CD4-positive, alpha-beta memory T cell (primary cell): ENCODE measurements around the gene BPIFA2. TPM values are rescaled to one million over a fixed set of nuclear protein-coding genes. Genes with fewer than 3 reads are reported as not detected.
"Not testable (repeated sequence)": the region's sequence is repeated elsewhere in the genome, so short reads cannot be mapped to it uniquely, and the experiment has no call there.

Experiments
- CTCF ChIA-PET: fragments of 350-600 bp; sonication (Branson Sonifier 250); formaldehyde crosslinking; loops from one replicate; lab custom pipeline; 2021; ENCODE audit warnings: inconsistent platforms; ENCODE audit not compliant: partially characterized antibody; lab: Charles Lee
- POLR2A ChIA-PET: fragments of 350-600 bp; sonication (Branson Sonifier 250); formaldehyde crosslinking; loops from one replicate; lab custom pipeline; 2021; ENCODE audit not compliant: partially characterized antibody; lab: Charles Lee
- DNase-seq, 5 donors: peaks; one replicate each; pipeline versions ENCODE4 v3.0.0 to v3.0.0-alpha.2; 2020 to 2022; ENCODE audit warnings: mixed read lengths in 1 of 5
- H3K27ac ChIP-seq: one replicate; pipeline ENCODE4 v1.7.0; 2013; ENCODE audit warnings: low read depth, low read length
- H3K27me3 ChIP-seq: 2 replicates; pipeline ENCODE4 v1.7.0; 2013; ENCODE audit warnings: mild to moderate bottlenecking, low read length, moderate library complexity; ENCODE audit not compliant: insufficient read depth
- H3K36me3 ChIP-seq: 2 replicates; pipeline ENCODE4 v1.7.0; 2013; ENCODE audit warnings: mild to moderate bottlenecking, low read length, moderate library complexity; ENCODE audit not compliant: insufficient read depth
- H3K4me1 ChIP-seq: 2 replicates; pipeline ENCODE4 v1.7.0; 2013; ENCODE audit warnings: mild to moderate bottlenecking, low read length, moderate library complexity; ENCODE audit not compliant: insufficient read depth
- H3K4me3 ChIP-seq, 2 donors: one replicate each; pipeline ENCODE4 v1.7.0; 2013; ENCODE audit warnings: low read length in 2 of 2, mild to moderate bottlenecking in 1 of 2
- H3K9me3 ChIP-seq, 2 donors: one replicate each; pipeline ENCODE4 v1.7.0; 2013; ENCODE audit warnings: low read length in 2 of 2, control low read depth in 1 of 2; ENCODE audit not compliant: control insufficient read depth in 1 of 2
- H3K27ac Mint-ChIP-seq, 7 donors: one replicate each; pipeline ENCODE4 v1.8.0; 2020 to 2021; ENCODE audit warnings: mixed read lengths in 7 of 7, mild to moderate bottlenecking in 6 of 7, inconsistent platforms in 3 of 7, moderate library complexity in 3 of 7
- H3K27me3 Mint-ChIP-seq, 2 donors: one replicate each; pipeline ENCODE4 v1.8.0; 2020 to 2021; ENCODE audit warnings: mixed read lengths in 2 of 2
- H3K36me3 Mint-ChIP-seq, 2 donors: one replicate each; pipeline ENCODE4 v1.8.0; 2020 to 2021; ENCODE audit warnings: mixed read lengths in 2 of 2, inconsistent platforms in 1 of 2, mild to moderate bottlenecking in 1 of 2
- H3K4me1 Mint-ChIP-seq, 4 donors: one replicate each; pipeline ENCODE4 v1.8.0; 2020 to 2021; ENCODE audit warnings: mixed read lengths in 4 of 4, mild to moderate bottlenecking in 1 of 4
- H3K4me3 Mint-ChIP-seq, 8 donors: one replicate each; pipeline ENCODE4 v1.8.0; 2020 to 2021; ENCODE audit warnings: mixed read lengths in 8 of 8, mild to moderate bottlenecking in 7 of 8, moderate library complexity in 6 of 8, inconsistent platforms in 3 of 8
- H3K9me3 Mint-ChIP-seq, 8 donors: one replicate each; pipeline ENCODE4 v1.8.0; 2020 to 2021; ENCODE audit warnings: mixed read lengths in 8 of 8, mild to moderate bottlenecking in 5 of 8, inconsistent platforms in 3 of 8, moderate library complexity in 1 of 8
- intact Hi-C: fragments of 100-400 bp; cut with micrococcal nuclease; formaldehyde crosslinking; loops from one replicate; pipeline ENCODE4 v1.15.1; 2023
- polyA plus RNA-seq, 2 donors: library from polyadenylated mRNA; unstranded; fragments of 300-500 nt; fragmentation: Illumina TruSeq; gene quantifications; one replicate each; pipeline ENCODE4 v1.2.3, GENCODE V29; 2021
- total RNA-seq, 2 experiments: library from RNA; stranded (reverse); gene quantifications; one replicate each; pipeline ENCODE4 v1.2.3, GENCODE V29; 2021

Gene BPIFA2
- total and polyA plus RNA-seq, 4 experiments from 2014 or later: not detected

- Mint-ChIP-seq H3K27ac (no peak overlapping the region), H3K27me3 (peaks cover 0 to 7% of the 10 kb centered on the region in 2 donors)
- CTCF ChIA-PET: no interaction called here
Measured at GRCh38 chr20:33183312-33183711, 15.4 kb downstream of the BPIFA2 start.

DNA sequence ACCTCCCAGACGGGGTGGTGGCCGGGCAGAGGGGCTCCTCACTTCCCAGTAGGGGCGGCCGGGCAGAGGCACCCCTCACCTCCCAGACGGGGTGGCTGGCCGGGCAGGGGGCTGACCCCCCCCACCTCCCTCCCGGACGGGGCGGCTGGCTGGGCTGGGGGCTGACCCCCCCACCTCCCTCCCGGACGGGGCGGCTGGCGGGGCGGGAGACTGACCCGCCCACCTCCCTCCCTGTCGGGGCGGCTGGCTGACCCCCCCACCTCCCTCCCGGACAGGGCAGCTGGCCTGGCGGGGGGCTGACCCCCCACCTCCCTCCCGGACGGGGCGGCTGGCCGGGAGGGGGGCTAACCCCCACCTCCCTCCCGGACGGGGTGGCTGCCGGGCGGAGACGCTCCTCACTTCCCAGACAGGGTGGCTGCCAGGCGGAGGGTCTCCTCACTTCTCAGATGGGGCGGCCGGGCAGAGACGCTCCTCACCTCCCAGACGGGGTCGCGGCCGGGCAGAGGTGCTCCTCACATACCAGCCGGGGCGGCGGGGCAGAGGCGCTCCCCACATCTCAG, 17.2 kb downstream of the BPIFA2 start:
- H3K27ac ChIP-seq, intact Hi-C loops, DNase-seq: not testable (repeated sequence)

More at GRCh38 chr20:33183312-33183711, 15.4 kb downstream of the BPIFA2 start:
- Histone ChIP-seq H3K27me3 (no peaks in the 10 kb centered on the region), H3K9me3 (no peaks in the 10 kb centered on the region), H3K27ac (no peak overlapping the region), H3K36me3 (no peaks in the 10 kb centered on the region), H3K4me1 (no peaks in the 10 kb centered on the region), H3K4me3 (no peak overlapping the region)
- no peak overlapping the region for H3K4me3 Mint-ChIP-seq
- intact Hi-C loops: no loop called here
- DNase-seq: no peak
- POLR2A ChIA-PET: no interaction called here
- no peaks in the 10 kb centered on the region for H3K36me3 Mint-ChIP-seq
- H3K9me3 Mint-ChIP-seq: peaks cover 0 to 5% (median 1%) of the 10 kb centered on the region in 8 donors
- no peaks in the 10 kb centered on the region for H3K4me1 Mint-ChIP-seq

DNA sequence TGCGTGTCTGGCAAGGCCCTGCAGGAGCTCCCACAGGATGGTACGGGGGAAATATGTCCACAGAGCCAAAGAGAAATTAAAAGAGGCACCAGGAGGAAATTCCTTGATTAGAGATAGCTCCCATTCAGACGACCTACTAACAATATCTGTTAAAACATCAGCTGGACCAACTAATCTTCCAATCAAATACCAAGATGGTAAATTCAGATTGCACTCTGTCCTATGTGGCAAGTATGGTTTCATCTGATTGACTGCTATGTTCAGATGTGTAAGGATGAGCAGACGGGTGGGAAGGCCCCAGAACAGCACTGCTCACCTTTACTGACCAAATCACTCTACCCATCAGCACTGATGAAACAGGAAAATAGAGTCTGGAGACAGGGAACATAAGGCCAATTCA, 19.5 kb downstream of the BPIFA2 start:
- H3K9me3 Mint-ChIP-seq: peaks cover 0 to 5% (median 1%) of the 10 kb centered on the region in 8 donors

More for the DNA sequence above, 17.2 kb downstream of the BPIFA2 start:
- H3K4me1 Mint-ChIP-seq, H3K9me3 ChIP-seq, H3K36me3 Mint-ChIP-seq, H3K4me3 ChIP-seq, H3K27me3 ChIP-seq, H3K36me3 ChIP-seq, H3K4me1 ChIP-seq, H3K27me3 Mint-ChIP-seq, H3K9me3 Mint-ChIP-seq, H3K4me3 Mint-ChIP-seq, H3K27ac Mint-ChIP-seq, CTCF ChIA-PET, POLR2A ChIA-PET: not testable (repeated sequence)

DNA sequence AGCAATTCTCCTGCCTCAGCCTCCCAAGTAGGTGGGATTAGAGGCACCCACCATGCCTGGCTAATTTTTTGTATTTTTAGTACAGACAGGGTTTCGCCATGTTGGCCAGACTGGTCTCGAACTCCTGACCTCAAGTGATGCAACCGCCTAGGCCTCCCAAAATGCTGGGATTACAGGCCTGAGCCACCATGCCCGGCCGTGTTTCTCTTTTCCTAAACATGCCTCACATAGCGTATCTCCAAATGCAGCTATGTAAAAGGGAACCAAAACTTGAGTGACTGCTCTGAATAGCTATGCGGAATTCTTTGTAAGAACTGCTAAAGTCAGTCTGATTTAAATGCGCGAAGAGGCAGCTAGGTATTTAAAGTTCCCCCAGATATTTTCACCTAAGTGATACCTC, 20.5 kb downstream of the BPIFA2 start:
- Mint-ChIP-seq H3K4me1 (no peaks in the 10 kb centered on the region), H3K4me3 (no peak overlapping the region), H3K27ac (no peak overlapping the region), H3K9me3 (peaks cover 0 to 3% (median under 1%) of the 10 kb centered on the region in 8 donors), H3K36me3 (no peaks in the 10 kb centered on the region), H3K27me3 (peaks cover 6 to 8% of the 10 kb centered on the region in 2 donors)
- H3K36me3 ChIP-seq: no peaks in the 10 kb centered on the region
- no peaks in the 10 kb centered on the region for H3K27me3 ChIP-seq
- no peaks in the 10 kb centered on the region for H3K9me3 ChIP-seq
- intact Hi-C loops: no loop called here
- no peaks in the 10 kb centered on the region for H3K4me1 ChIP-seq
- ChIA-PET CTCF (no interaction called here), POLR2A (no interaction called here)
- H3K4me3 ChIP-seq: no peak overlapping the region
- H3K27ac ChIP-seq: no peak overlapping the region
- DNase-seq: no peak

More for the DNA sequence above, 19.5 kb downstream of the BPIFA2 start:
- Mint-ChIP-seq H3K4me3 (no peak overlapping the region), H3K4me1 (no peaks in the 10 kb centered on the region), H3K36me3 (no peaks in the 10 kb centered on the region), H3K27me3 (peaks cover 6 to 11% of the 10 kb centered on the region in 2 donors), H3K27ac (no peak overlapping the region)
- intact Hi-C loops: no loop called here
- no peak overlapping the region for H3K27ac ChIP-seq
- no peaks in the 10 kb centered on the region for H3K4me1 ChIP-seq
- H3K4me3 ChIP-seq: no peak overlapping the region
- DNase-seq: no peak
- no peaks in the 10 kb centered on the region for H3K36me3 ChIP-seq
- no peaks in the 10 kb centered on the region for H3K27me3 ChIP-seq
- H3K9me3 ChIP-seq: no peaks in the 10 kb centered on the region
- ChIA-PET POLR2A (no interaction called here), CTCF (no interaction called here)

GRCh38 chr20:33191484-33191883, 23.5 kb downstream of the BPIFA2 start:
- Mint-ChIP-seq H3K9me3 (no peaks in the 10 kb centered on the region), H3K4me1 (no peaks in the 10 kb centered on the region), H3K4me3 (no peak overlapping the region), H3K27me3 (peaks cover 7 to 11% of the 10 kb centered on the region in 2 donors), H3K36me3 (no peaks in the 10 kb centered on the region), H3K27ac (no peak overlapping the region)
- intact Hi-C loops: no loop called here
- Histone ChIP-seq H3K9me3 (no peaks in the 10 kb centered on the region), H3K36me3 (no peaks in the 10 kb centered on the region), H3K27ac (no peak overlapping the region), H3K4me3 (no peak overlapping the region), H3K27me3 (no peaks in the 10 kb centered on the region), H3K4me1 (no peaks in the 10 kb centered on the region)
- ChIA-PET POLR2A (no interaction called here), CTCF (no interaction called here)
- no peak for DNase-seq

GRCh38 chr20:33191955-33192354, 24.0 kb downstream of the BPIFA2 start:
- Histone ChIP-seq H3K36me3 (no peaks in the 10 kb centered on the region), H3K27ac (no peak overlapping the region), H3K27me3 (no peaks in the 10 kb centered on the region), H3K4me1 (no peaks in the 10 kb centered on the region), H3K9me3 (no peaks in the 10 kb centered on the region), H3K4me3 (no peak overlapping the region)
- H3K9me3 Mint-ChIP-seq: no peaks in the 10 kb centered on the region
- peaks cover 7 to 11% of the 10 kb centered on the region in 2 donors for H3K27me3 Mint-ChIP-seq
- intact Hi-C loops: no loop called here
- ChIA-PET CTCF (no interaction called here), POLR2A (no interaction called here)
- H3K36me3 Mint-ChIP-seq: no peaks in the 10 kb centered on the region
- H3K4me3 Mint-ChIP-seq: no peak overlapping the region
- no peak for DNase-seq
- H3K27ac Mint-ChIP-seq: no peak overlapping the region
- no peaks in the 10 kb centered on the region for H3K4me1 Mint-ChIP-seq

DNA sequence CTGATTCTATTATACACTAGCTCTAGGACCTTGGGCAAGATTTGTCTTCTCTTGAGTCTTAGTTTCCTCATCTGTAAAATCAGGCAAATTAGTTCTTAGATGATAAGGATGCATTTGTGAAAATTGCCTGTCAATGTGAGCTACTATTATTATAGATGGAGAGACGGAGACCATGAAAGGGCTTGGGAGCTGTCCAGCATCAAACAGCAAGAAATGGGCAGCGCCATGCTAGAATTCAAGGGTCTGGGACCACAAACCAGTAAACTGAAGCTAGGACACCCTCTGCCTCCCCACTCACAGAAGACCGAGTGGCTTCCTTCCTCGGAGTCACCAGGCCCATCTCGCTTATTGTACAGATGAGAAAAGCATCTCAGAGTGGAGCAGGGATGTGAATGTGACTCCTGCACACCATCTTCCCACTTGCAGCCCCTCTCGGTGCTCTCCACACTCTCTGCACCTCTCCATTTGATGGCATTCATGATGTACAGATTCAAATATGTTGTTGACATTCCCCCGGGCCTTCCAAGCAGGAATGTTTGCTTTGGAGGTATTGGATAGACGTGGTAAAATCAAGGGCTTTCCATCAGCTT, 25.0 kb downstream of the BPIFA2 start:
- no peaks in the 10 kb centered on the region for H3K36me3 Mint-ChIP-seq
- no peaks in the 10 kb centered on the region for H3K4me1 Mint-ChIP-seq
- Histone ChIP-seq H3K9me3 (no peaks in the 10 kb centered on the region), H3K4me1 (no peaks in the 10 kb centered on the region), H3K27ac (no peak overlapping the region), H3K36me3 (no peaks in the 10 kb centered on the region), H3K4me3 (no peak overlapping the region), H3K27me3 (no peaks in the 10 kb centered on the region)
- intact Hi-C loops: no loop called here
- no peaks in the 10 kb centered on the region for H3K9me3 Mint-ChIP-seq
- H3K27me3 Mint-ChIP-seq: peaks cover 7 to 11% of the 10 kb centered on the region in 2 donors
- CTCF ChIA-PET: no interaction called here
- POLR2A ChIA-PET: no interaction called here
- H3K27ac Mint-ChIP-seq: no peak overlapping the region
- no peak overlapping the region for H3K4me3 Mint-ChIP-seq
- DNase-seq: no peak
